Stimulated activated CD8-positive, alpha-beta memory T cell treated with anti-CD3 and anti-CD28 coated beads, Interleukin-2, amount 100 ng/mL, for 48 hours (primary cell): ENCODE data around the gene PLA2G4E.

Source experiments
- DNase-seq, 2 donors: peaks; one replicate each; pipeline ENCODE4 v3.0.0-alpha.2; 2020; ENCODE audit warnings: low read depth in 2 of 2

Gene PLA2G4E

DNA sequence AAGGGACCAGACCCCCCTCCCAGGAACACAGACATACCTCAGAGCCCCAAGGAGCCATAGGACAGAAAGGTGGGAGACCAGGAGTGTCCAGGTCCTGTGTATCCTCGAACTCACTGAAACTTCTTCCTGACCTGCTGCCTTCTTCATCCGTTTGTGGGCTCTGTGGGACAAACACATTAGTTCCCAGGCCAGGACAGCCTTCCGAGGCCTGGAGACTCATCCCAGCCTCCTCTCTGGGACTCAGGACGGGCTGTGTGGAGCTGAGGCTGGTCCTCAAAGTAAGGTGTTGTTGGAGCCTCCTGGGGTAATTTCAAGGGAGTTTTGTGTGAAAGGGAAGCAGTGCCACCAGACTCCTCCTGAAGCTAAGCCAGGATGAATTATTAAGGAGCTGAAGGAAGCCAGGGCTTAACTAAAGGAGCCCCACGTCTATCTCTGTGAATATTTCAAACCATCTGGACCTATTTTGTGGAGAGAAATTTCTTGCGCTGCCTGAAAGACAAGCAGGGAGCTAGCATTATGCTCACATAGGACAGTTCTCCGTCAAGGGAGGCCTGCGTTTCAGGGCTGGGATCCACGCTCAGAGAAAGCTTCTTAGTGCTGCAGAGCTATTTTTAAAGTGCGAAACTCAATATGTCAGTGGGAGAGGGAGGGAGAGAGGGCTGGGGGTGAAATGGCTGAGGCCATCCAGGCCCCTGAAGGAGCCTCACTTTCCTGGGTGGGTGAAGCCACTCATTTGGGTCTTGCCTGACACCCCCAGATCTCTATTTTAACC is 29.8 kb upstream of the PLA2G4E start:
- no peak for DNase-seq

DNA sequence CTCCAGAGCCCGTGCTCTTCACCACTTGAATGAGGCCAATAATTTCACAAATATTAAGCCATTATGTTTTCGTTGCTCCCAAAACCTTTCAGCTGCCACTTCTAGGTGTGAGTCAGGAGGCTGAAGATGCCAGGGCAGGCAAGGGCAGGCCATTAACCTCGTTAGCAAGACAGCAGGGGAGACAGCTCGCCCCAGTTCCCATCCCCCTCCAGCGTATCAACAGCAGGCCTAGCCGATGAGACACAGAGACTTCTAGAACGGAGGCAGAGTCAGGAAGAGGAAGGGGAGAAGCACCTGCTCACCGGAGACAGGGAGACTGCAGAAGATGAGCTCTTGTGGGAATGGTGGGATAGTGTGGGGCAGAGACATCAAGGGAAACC is 28.0 kb upstream of the PLA2G4E start:
- no peak for DNase-seq

DNA sequence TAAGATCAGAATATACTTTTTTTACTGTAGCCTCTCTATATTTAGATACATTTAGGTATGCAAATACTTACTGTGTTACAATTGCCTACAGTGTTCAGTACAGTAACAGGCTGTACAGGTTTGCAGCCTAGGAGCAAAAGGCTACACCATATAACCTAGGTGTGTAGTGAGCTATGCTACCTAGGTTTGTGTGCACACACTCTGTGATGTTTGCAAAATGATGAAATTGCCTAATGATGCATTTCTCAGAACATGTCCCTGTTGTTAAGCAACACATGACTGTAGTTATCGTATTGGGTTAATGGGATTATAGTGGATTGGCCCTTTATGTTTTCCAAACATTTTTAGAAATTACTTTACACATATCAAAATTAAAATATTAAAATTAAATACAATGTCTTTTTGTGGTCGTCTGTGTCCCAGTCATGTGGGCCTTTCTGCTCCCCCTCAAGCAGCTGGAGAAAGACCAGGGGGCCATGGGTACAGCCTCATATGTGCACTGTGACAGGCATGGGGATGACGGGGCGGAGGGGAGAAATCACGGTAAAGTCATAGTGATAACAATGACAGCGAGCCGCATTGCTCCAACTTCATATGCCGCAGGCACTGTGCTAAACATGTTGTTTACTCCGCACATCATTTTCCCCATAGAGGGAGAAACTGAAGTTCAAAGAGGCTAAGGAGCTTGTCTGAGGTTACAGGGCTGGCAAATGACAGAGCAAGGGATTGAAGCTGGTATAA is 27.4 kb upstream of the PLA2G4E start:
- no peak for DNase-seq

DNA sequence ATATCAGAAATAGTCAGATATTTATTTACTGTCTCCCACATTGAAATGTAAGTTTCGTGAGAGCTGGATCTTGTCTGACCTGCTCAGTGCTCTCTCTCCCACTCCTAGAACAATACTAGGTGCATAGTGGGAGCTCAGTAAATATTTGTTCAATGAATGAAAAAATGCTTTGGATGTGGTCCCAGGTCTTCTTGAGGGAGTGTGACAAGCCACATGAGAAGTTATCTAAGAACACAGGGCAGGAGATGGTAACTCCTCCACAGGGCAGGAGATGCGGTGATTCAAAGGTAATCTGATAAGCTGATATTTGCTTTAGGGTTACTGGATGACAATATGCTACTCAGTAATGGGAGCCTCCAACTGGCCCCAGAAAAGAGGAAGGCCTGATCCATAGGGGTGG is 25.8 kb upstream of the PLA2G4E start:
- DNase-seq: no peak

DNA sequence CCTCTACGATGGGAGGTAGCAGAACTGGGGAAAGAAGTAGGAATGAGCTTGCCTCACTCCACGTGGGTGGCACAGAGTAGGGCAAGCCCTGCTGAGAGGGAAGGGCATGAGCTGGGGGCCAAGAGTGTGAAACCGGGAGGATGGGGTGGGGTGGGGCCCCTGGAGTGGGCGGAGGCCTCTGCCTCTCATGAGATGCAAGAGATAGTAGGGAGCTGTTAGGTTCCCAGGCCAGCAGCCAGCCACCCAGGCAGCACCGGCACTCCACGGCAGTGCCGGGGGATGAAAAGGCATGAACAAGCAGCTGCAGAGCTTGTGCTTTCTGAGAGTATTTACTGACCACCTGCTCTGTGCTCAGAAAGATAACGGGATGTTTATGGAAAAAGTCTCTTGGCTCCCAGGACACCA is 24.4 kb upstream of the PLA2G4E start:
- DNase-seq: no peak

DNA sequence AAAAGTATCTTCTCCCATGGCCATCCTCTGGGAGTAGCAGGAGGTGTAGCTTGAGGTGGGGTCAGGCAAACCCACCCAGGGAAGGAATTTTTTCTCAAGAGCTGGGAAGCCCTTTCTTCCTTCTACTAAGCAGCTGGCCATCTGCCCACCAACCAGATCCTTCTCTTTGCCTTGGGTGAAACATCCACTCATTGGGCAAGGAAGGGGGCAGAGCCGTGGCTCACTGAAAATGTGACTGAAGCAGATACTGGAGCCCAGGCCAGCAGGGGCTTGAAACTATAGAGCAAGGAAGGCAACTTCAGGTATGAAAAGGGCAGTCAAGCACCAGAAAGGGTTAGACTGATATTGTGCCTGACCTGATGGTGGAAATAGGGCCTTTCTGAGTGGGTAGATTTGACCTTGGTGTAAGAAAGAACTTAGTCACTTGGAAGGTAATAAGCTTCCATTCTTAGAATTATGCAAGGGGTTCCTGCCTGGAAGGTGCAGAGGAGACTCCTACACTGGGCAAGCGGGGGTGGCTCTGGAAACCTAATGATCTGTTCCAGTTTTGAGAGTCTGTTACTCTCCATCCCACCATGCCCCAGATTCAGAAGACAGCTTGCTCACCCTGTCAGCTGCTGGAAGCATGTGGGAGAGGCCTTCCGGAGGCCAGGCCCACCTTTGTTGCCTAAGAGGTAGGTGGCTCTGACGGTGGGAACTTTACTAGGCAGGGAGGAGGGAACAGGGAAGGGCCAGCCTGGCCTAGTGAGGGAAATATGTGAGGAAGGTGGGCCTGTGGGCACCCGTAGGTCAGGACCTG is 22.0 kb upstream of the PLA2G4E start:
- no peak for DNase-seq

DNA sequence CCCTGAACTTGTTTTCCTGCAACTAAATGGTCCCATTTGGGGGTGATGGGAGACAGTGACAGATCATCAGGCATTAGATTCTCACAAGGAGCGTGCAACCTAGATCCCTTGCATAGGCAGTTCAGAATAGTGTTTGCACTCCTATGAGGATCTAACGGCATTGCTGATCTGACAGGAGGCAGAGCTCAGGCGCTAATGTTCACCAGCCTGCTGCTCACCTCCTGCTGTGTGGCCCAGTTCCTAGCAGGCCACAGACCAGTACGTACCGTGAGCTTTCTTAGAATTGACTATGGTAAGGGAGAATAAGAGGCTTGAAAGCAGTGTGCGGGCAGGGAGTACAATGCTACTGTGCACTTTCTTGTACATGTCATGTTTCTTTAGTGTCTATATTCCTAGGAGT is 17.6 kb upstream of the PLA2G4E start:
- no peak for DNase-seq

DNA sequence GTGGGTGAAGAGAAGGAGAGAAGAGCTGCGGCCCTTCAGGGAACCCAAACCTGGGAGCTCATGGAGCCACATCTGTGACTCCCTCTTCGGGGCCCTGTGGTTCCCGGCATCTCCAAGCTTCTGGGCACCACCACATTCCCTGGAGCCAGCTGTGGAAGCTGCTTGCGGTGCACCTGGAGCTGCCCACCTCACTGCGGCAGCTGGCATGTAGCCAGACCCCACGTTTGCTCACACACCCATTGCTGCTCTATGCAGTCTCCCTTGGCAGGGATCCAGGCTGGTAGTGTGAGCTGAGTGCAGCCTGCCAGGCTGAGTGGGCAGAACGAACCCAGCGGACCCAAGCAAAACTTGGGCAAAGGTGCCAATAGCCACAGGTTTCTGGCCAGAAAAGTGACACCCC is 16.8 kb upstream of the PLA2G4E start:
- DNase-seq: no peak

DNA sequence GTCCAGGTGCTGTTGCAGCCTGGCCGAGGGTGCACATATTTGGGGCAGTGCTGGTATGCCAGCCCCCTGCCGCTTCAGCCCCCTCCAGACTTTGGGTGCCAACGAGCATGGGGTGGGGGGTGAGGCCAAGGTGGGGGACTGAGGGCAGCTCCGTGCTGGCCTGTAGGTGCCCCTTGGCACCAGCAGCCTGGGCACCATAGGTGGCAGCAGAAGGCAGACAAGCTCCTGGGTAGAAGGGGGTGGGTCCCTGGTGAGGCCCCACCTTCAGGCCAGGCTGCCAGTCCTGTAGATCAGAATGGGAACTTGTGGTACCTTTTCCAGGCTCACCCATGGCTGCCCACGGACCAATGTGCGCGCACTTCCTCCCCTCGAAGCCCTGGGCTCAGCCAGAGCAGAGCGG is 16.1 kb upstream of the PLA2G4E start:
- no peak for DNase-seq

DNA sequence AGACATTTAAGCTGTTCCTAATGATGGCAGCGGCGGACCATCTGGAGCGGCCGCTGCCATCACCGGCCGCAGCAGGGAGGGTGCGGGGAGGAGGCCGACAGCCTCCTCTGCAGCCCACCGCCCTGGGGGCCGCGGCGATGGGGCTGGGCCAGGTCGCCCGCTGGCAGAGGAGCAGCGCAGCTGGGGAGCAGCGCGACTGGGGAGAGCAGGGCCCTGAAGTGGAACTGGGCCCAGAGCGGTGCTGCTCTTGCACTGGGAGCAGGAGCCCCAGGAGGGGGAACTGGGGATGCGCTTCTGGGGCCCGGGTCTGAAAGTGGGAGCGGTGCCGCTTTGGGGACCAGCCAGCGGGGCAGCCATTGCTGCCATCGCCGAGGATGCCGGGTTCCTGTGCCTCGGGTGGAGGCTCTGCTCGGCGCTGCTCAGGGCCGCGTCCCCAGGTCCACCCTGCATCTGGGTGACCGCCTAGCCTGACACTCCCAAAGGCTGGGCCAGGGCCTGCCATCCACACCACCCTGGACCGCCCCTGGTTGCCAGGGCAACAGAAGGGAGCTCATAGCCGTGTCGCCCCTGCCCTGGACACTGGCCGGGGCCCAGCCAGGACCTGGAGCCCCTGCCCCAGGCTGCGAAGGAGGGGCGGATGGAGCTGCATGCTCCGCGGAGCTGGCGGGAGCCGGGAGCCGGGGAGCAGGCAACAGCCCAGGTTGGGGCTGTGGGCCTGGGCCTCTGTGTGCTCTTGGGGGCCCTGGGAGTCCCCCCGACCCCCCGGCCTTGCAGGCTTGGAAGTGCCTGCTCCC is 15.5 kb upstream of the PLA2G4E start:
- no peak for DNase-seq

DNA sequence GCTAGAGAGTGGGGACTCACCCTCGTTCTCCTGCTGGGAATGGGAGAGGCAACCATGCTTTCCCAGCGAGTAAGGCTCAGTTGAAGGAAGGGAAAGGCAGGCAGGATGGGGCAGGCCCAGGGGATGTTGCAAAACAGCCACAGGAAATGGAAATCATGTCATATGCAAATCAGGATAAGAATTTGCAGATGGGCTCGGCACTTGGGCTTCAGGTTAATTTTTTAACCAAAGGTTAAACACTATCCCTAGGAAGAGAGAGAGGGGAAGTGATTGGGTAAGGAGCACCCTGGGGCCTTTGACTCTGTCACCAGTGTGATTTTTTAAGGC is 14.6 kb upstream of the PLA2G4E start:
- no peak for DNase-seq

DNA sequence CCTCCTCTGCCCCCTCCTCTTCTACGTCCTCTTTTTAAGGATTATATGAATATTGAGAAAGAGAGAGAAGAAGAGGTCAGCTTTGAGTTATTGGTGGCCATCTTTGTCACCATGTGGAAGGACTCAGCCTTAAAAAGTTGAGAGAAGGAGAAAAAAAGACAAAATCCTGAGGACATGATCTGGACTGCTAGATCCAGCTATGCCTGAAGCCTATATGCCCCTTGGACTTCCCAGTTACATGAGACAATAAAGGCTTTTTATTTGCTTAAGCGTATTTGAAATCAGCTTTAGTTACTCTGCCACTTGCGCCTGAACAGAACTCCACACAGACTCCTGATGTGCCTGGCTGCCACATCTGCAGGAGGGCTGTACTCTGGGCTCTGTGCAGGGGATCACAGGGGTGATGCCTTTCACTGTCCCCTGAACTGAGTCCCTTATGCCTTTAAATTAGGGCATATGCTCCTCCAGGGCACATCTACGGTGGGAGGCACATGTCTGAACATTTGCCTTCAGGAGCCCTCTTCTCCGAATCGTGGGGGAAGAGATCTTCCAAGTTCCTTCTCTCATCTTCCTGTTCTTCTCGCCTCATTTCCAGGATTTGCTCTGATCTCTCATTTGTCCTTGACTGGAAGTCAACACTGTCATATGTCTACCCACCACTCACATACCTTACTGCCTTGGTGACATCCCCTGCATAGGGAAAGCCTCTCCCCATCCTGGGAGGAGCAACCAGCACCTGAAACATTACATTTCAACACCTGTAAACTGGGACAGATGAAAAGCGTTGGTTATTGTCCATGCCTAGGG is 14.0 kb upstream of the PLA2G4E start:
- no peak for DNase-seq

DNA sequence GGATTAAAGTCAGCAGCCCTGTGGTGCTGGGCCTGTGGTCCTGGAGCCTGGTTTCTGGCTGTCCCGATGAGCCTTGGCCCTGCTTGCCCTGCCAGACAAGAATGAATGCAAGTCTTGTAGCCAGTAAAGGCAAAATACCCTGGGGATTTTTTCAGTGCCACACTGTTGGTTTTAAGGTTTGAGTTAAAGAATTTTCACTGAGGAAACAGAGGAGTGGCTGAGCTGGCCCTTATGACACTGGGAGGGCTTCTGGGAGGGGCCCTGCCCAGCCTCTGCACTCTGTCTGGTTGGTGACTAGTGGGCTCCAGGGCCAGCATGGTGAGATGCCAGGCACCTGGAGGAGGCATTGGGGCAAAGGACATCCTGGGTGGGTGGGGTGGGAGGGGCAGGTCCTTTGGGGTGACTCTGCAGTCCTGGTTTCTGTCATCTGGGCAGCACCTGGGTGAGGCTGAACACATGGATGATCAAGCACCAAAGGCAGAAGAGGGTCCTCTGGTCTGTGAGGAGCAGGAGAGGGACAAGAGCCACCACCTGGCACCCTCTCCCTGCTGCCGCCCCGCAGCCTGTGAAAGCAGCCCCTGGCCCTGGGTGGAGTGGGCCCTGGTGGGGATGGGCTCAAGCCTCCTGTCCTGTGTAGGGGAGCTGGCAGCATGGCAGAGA is 12.5 kb upstream of the PLA2G4E start:
- no peak for DNase-seq

DNA sequence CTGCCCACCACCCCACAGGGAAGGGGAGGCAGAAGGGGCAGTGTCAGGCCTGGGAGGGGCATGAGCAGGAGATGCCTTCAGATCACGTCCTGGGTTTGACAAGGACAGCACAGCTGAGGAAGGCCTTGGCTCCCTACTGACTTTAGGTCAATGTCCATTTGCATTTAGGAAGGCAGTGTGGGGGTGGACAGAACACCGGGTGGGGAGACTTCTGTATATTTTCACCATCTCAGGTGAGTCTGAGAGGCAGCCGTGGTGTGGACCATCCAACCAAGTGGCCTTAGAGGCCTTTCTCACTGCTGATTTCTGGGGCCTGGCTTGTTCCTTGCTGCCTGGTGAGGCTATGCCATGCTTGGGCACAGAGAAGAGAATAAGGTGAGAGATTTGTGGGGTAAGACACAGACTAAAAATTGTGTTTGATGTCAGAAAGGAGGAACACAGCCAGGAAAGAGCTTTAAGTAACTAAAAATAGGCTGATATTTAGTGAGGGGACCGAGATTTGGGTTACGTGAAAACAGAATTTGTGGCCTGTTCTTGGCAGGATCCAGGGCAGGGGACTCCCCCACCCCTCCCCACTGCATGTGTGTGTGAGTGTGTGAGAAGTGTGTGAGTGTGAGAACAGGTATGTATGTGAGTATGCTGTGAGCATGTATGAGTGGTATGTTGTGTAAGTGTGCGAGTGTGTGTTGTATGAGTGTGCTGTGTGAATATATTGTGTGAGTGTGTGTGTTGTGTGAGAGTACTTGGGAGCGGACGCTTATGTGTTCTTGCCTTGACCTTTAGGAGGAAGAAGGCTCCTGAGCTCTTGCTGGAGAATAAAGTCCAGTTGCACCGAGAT is 11.8 kb upstream of the PLA2G4E start:
- no peak for DNase-seq

DNA sequence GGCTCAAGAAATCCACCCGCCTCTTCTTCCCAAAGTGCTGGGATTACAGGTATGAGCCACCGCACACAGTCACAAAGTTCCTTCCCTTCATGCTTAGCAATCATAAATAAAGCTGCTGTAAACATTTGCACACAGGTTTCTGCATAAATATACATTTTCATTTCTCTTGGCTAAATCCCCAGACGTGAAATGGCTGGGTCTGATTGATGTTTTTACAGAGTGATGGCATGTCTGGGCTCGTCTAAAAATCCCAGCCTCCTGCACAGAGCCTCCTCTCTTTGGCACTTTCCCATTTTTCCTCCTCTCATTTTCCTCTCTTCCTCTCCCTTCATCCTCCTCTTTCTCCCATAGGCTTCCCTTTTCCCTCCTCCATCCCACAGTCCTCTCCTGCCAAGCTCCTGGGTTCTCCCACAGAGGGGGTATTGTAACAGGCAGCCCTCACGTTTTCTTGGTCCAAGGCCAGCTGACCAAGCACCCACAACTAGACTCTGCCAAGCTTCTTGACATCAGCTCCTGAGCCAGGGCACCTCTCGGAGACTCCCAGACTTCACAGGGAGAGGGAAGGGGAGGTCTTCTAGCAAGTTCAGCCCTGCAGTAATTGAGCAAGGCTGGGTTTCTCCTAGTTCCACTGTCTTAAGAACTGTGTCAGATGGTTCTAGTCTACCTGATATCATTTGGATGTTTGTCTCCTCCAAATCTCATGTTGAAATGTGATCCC is 10.5 kb upstream of the PLA2G4E start:
- no peak for DNase-seq

DNA sequence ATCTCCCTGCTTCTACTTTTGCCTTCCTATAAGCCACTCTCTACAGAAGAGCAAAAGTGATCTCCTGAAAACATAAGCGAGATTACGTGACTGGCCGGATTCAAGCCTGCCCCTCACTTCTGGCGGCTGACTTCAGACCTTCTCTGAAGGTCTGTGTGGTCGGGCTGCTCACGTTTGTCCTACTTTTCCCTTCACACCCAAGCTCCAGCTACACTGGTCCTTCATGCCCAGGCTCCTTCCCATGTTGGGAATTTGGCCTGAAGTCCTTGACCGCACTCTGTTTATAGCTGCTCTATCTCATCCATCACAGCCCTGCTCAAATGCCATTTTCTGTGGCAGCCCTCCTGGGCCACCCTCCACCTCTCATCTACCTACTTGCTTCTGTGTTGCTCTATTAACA is 6.7 kb upstream of the PLA2G4E start:
- no peak for DNase-seq

DNA sequence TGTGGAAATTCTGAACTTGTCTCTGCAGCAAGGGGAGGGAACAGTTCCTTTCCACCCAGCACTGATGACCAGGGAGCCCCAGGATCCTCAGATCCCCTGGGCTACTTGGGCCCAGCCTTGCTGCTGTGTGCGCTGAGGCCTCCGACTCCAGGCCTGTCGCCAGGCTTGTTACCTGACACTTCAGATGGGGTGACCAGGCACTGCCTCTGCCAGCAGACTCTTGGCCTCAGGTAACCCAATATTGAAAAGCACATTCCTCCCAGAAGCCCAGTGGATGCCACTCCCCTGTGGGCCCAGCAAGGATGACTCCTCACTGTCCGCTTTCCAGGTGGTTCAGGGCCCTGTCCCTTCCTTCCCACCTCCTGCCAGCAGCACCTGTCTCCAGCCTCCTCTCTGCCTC is 3.5 kb upstream of the PLA2G4E start:
- no peak for DNase-seq

DNA sequence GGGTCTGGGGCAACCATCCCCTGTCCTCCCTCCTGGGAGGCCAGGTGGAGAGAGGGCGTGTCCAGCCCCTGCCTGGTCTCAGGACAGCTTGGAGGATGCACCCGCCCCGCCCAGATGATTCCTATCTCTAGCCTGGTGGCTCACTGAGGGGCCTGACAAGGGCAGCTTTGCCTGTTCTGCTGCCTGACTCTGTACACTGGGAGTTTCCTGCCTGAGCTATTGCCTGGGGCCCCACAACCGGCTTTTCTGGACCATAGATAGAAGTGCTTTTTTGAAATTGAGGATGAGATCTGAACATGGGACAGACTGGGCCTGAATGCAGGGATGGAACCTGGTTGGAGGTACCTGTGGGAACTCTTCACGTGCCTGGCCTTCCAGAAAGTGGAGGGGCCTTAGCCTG is 751 bp upstream of the PLA2G4E start:
- DNase-seq: no peak
